DMS153 treated with DMSO at 0.1 percent for 48 hours (cell line): Measurements from ENCODE around the gene ATP5F1E.
"Not testable (repeated sequence)": the region's sequence is repeated elsewhere in the genome, so short reads cannot be mapped to it uniquely, and the experiment has no call there.

Source experiments
- DNase-seq: peaks from one replicate; lab custom pipeline; 2025; ENCODE audit not compliant: unreplicated experiment; lab: John Stamatoyannopoulos, UW

ATP5F1E gene

DNA sequence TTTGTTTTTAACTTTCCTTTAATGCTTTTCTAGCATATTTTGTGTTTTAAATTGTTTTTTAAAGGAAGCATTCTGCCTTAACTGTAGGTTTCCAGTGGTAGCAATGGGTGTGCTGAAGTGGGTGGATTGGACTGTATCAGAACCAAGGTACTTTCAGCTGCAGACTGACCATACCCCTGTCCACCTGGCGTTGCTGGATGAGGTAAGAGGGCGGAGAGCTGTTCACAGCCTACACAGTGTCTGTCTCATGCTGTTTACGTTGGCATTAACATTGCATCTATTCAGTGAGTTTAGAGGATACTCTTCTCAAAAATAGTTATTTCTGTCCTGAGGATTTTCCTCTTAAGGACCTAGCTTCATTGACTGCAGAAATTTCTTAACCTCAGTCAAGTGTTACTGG is 39.2 kb downstream of the ATP5F1E start:
- no peak for DNase-seq

DNA sequence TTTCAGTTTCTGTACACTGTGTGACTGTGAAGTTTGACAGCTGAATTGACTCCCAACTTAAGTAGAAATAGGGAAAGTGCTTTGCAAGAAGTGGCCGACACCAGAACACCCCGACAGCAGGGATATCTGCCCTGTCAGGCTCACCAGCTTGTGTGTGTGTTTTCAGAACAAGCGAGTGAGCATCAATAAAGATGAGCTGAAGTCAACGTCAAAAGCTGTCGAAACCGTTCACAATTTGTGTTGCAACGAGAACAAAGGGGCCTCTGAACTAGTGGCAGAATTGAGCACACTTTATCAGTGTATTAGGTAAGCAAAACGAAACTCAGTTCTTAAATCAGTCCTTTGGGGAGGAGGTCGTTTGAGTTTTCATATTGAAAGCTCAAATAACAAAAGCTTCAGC is 40.4 kb downstream of the ATP5F1E start:
- no peak for DNase-seq

DNA sequence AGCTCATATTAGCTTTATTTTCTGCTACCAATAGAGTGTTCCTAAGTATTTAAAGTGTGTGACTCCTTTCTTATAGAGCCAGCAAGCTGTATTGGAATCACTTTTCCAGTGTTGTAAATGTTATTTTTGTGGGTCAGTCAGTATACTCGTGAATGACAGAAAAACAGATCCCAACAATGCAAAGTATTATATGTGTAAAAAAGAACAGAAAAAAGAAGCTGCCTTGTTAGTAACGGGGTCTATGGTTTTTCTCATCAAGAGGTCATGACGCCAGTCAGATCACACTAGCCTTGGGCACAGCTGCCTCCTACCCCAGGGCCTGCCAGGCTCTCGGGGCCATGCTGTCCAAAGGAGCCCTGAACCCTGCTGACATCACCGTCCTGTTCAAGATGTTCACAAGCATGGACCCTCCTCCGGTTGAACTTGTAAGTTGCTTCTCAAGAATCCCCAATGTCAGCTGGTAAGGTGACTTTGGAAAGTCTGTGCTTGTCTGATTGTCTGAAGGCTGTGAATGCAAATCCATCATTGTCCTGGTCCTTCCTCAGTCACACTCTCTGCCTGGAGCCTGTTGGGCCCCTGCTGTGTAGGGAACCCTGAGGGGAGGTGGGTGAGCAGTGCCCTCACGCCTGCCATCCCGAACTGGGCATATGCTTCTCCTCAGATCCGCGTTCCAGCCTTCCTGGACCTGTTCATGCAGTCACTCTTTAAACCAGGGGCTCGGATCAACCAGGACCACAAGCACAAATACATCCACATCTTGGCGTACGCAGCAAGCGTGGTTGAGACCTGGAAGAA is 41.3 kb downstream of the ATP5F1E start:
- no peak for DNase-seq

DNA sequence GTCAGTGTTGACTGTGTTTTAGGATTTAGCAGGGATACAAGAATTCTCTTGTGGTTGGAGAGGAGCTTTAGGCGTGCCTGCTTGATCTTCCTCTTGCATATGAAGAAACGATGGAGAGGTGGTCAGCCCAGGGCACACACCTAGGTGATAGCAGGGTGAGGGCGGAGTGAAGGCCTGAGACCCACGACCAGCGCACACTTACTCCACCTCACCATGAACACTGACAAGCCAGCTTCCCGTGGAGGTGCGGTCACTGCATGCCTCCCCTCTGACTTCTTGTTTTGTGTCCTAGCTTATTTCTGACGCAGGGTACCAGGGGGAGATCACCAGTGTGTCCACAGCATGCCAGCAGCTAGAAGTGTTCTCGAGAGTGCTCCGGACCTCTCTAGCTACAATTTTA is 42.9 kb downstream of the ATP5F1E start:
- no peak for DNase-seq

DNA sequence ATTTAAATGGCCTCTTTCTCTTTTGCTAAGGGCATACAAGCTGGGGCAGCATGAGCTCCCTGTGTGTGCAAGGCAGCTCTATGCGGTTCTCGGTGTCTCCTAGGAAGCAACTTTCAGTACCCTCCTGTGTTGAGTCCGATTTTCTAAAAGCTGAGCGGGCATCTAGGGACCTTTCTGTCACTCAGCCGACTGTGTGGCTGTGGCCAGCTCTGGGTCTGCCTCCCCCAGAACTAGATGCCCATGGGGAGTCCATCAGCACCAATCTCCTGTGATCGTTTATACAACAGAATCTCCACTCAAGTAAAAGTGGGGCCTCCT is 43.6 kb downstream of the ATP5F1E start:
- no peak for DNase-seq

DNA sequence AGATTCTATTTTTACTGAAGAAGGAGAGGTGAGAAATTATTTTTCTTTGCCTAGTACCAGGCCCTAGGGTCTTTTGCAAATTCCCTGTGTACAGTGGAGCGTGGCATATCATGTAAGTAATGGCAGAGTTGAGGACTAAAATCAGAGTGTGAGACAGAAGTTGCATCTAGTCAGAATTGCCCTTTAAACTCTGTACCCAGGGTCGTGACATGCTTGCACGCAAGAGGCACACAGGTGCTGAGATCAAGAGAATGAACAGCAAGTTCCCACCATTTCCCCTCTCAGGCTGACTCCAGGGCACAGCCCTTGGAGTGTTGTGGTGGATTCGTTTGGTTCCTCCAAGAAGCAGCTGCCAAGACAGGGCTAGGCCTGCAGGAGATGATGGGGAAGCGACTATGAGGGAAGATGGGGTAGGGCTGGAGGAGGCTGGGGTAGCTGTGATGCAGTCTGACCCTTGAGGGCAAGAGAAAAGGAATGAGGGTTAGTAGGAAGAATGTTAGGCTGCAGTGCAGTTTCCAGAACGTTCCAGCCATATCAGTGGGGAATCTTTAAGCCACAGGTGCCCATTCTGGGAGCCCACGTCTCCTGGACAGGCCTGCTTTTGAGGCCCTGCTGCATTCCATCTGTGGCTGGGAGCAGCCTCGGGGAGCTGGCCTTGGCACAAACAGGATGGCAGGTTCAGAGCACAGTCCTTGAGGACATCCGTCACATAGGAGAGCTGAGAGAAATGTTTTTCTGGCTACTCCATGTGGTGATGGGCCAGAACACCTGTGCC is 44.2 kb downstream of the ATP5F1E start:
- no peak for DNase-seq

DNA sequence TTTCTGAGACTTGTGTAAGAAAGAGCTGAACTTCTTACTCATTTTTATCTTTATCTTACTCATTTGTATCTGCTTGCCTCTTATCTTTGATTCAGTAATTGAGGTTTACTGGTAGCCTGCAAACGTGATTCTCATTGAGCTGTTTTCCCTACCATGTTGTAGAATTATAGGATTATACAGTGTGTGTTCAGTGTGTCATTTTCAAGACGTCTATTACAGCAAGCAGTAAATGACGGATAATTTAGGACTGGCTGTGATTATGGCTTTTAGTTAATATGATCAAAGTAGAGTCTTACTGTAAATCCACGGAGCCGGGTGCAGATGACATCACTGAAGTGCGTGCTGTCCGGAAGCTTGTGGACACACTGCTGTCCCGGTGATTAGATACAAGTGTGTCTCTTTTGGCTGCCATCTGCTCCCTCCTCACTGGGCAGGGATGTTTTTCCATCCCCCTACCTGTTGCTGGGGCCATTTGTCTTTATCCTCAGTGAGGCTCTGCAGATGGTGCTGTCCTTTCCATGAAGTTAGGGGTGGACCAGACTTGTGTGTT is 45.1 kb downstream of the ATP5F1E start:
- DNase-seq = no peak

DNA sequence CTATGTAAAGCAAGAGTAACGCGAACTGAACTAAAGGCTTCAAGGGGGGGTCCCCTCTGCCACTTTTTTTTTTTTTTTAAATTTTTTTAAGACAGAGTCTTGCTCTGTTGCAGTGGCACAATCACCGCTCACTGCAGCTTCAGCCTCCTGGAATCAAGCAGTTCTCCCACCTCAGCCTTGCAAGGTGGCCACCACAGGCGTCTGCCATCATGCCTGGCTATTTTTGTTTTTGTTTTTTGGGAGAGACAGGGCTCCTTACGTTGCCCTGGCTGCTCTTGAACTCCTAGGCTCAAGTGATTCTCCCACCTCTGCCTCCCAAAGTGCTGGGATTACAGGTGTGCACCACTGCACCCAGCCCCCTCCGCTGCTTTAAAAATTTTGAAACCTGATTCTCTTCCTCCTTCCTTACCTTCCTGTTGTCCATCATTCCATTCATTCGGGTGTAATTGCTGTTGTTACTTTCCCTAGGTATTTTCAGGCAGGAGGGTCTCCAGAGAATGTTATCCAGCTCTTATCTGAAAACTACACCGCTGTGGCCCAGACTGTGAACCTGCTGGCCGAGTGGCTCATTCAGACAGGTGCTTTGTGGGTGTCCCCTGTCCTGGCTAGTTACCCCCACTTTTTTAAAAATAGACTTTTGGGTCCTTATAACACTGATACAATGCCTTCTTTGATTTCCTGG is 45.7 kb downstream of the ATP5F1E start:
- DNase-seq = no peak

DNA sequence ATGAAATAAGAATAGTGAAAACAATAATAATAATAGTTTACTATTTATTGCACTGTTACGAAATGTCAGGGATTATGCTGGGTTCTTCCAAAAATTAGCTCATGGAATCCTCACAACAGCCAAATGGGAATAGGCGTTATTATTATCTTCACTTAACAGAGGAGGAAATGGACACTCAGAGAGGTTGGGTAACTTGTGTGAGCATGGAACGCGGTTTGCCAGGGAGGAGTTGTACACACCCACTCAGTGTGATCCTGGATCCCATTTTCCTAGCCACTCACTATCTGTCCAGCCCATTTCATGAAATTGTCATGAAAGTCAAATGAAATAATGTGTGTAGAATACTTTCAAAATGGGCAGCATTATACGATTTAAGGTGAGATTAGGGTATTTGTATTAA is 46.5 kb downstream of the ATP5F1E start:
- DNase-seq = no peak

DNA sequence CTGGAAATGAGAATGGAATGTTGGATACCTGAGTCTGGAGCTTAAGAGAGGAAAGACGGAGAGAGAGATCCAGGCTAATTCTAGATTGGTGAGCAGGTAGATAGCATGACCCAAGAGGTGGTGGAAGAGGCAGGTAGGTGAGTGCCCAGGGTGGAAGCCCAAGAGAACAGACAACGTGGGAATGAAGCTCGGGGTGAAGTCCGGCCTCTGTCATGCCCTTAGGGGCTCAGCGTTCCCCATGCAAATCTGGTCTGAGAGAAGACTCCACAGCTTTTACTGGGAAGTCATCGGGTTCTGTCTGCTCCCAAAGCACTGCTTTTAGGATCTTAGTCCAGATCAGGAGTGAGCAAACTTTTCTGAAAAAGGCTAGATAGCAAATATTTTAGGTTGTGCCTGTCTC is 47.4 kb downstream of the ATP5F1E start:
- no peak for DNase-seq

DNA sequence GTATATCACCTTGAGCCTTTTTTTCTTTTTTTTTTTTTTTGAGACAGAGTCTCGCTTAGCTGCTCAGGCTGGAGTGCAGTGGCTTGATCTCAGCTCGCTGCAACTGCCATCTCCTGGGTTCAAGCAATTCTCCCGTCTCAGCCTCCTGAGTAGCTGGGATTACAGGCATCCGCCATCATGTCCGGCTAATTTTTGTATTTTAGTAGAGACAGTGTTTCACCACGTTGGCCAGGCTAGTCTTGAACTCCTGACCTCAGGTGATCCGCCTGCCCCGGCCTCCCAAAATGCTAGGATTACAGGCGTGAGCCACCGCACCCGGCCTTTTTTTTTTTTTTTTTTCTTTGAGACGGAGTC is 49.0 kb downstream of the ATP5F1E start:
- DNase-seq = not testable (repeated sequence)

DNA sequence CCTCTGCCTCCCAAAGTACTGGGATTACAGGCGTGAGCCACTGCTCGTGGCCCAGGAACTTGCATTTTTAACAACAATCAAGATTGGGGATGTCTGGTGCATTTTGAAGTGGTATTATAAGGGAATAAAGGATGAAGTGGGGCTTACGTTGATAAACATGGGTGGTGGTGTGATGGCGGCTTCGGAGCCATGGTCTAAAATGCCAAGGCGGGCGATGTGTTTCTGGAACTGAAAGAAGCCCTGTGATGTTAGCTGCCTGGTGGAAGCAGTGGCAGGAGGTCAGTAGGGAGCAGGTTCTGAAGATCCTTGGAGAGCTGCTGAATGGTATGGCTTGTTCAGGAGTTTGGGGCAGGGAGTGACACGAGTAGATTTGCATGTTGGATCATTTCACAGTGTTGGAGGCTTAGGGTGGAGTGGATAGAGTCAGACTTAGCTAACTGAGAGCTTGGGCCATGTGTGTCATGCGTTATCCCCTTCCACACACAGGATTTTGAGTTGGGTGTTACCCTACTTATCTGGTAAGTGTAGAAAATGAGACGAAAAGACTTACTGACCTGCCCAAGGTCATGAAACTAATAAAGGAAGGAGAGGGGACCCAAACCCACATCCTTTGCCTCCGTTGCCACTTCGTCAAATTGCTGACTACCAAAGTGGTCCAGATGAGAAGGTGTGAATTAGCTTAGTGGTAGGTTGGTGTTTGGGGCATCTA is 49.6 kb downstream of the ATP5F1E start:
- DNase-seq = no peak

DNA sequence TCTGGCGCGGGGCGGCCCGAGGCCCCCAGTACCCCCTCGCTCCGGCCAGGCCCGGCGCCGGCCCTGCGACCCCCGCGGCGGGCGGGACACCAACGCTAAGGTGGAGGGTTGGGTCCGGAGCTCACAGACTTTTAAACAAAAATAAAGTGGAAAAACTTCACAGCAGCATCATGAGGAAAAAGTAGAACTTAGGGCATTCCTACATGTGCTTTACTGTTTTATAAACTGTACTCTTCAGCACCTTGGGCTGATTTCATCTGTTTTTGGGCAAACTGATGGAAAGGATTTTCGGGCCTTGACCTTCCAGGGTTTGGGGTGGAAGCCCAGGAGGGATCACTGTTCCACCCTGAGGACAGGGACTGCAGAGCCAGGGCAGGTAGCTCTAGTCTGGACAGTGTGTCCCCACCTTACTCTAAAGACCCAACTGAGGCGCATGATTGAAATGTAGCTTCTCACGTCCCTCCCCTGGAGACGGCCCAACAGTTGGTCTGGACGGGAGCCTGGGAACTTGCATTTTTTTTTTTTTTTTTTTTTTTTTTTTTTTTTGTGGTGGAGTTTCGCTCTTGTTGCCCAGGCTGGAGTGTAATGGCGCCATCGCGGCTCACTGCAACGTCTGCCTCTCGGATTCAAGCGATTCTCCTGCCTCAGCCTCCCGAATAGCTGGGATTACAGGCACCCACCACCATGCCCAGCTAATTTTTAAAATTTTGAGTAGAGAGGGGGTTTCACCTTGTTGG is 50.3 kb downstream of the ATP5F1E start:
- DNase-seq = peak; percentile 7

DNA sequence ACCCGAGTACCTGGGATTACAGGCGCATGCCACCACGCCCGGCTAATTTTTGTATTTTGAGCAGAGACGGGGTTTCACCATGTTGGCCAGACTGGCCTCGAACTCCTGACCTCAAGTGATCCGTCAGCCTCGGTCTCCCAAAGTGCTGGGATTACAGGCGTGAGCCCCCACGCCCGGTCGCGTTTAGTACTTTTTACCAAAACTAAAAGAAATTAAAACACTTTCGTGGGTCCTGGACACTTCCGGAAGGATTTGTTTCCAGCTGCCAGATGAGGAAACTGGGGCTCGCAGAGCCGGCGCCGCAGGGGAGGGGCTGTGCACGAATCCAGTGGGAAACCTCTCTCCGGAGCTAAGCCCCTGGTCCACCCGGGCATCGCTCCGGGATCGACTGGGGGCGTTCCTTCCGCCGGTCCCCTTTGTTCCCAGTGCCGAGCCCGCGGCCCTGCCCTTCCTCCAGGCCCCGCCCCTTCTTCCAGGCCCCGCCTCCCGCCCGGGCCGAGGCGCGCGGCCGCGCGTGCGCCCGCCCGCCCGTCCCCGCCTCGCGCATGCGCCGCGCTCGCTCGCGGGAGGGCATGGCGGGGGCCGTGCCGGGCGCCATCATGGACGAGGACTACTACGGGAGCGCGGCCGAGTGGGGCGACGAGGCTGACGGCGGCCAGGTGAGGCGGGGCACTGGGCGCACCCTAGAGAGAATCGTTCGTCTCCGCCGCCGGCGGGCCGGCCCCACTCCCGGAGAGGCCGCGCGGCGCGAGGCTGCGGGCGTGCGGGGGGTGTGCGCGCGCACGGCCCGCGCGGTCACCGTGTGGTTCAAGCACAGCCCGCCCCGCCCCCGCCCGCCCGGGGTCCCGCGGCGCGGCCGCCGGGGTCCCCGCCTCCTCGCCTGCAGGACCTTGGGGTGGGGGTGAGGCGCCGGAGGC is 51.2 kb downstream of the ATP5F1E start, which contains the start of gene NELFCD:
Gene NELFCD (plus strand): TSS at position 546 of the 917 bp plus-strand sequence. CDS start 54 bp downstream, at position 600.
- peak; percentile 63 for DNase-seq

DNA sequence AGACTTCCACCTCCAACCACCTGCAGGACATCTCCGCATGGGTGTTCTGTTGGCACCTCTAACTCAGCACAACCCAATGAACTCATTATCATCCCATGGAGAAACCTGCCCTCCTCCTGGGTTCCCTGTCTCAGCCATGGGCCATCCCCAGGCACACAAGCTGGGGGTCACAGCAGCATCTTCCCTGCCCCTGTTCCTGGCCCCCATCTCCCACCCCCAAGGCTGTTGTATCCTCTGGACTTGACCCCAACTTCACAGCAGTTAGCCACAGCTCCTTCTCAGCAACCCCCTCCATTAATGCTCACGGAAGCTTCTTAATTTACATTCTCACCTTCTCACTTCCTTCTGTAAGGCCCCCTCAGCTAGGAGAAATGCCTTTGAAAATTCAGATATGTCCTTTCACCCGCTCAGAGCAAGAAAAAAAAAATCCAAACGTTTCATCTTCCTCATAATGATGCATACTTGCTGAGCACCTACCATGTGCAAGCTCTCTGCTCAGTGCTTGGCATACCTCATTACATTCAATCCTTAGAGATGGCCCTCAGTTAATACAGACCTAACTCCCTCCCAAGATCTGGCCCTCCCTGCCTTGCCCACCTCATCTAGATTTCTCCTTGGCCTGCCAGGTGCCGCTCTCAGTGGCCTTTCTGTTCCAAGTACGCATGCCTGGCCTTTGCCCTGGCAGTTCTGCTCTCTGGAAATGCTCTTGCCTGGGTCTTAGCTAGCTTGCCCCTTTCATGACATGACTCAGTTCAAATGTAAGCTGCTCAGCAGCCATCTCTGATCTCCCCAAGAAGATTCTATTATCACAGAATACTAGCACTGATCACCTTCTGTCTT is 53.6 kb downstream of the ATP5F1E start:
- no peak for DNase-seq

DNA sequence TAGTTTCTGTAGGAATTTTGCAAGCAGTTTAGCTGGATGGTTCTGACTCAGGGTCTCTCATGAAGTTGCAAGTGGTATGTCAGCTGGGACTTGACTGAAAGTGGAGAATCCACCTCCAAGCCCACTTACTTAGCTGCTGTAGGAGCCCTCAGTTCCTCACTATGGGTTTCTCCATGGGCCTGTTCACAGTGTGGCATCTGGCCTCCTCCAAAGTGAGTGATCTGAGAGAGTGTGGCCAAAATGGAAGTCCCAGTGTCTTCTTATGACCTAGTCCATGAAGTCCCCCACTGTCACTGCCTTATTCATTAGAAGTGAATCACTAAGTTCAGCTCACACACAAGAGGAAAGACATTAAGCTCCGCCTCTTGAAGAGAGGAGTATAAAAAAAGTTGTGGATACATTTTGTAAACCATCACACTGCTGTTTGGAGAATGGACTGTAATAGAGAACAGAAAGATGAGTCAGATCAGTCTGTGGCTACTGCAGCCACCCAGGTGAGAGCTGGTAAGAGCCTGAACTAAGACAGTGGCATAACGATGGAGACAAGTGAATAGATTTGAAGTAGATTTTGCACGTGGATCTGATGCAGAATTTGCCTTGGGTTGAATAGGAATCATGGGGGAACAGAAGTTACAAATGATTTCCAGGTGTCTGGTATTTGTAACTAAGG is 55.9 kb downstream of the ATP5F1E start:
- DNase-seq = no peak
